Lower lobe of right lung (tissue), 2 donors: ENCODE measurements around the gene POLRMT. TPM values are rescaled to one million over a fixed set of nuclear protein-coding genes. Genes with fewer than 3 reads are reported as not detected.
"Not testable (repeated sequence)": the region's sequence is repeated elsewhere in the genome, so short reads cannot be mapped to it uniquely, and the experiment has no call there.

Experiments used
- ATAC-seq, 2 donors: fragments of 200-7000 bp; cut with Tn5 transposase; one replicate each; pipeline ENCODE4 v1.9.1; 2020 to 2022; ENCODE audit warnings: mild to moderate bottlenecking in 2 of 2, moderate library complexity in 2 of 2
- DNase-seq: peaks from one replicate; pipeline ENCODE4 v3.0.0-alpha.2; 2020
- H3K27ac ChIP-seq: fragments of 200-600 bp; one replicate; pipeline ENCODE4 v1.8.0; 2022
- H3K27me3 ChIP-seq: fragments of 200-600 bp; one replicate; pipeline ENCODE4 v1.8.0; 2022; ENCODE audit warnings: low read depth
- H3K36me3 ChIP-seq: fragments of 200-600 bp; one replicate; pipeline ENCODE4 v1.8.0; 2022; ENCODE audit warnings: mild to moderate bottlenecking
- H3K4me1 ChIP-seq: fragments of 200-600 bp; one replicate; pipeline ENCODE4 v1.8.0; 2022
- H3K4me3 ChIP-seq: fragments of 200-600 bp; one replicate; pipeline ENCODE4 v1.8.0; 2022; ENCODE audit warnings: mild to moderate bottlenecking
- H3K9me3 ChIP-seq: fragments of 200-600 bp; one replicate; pipeline ENCODE4 v1.8.0; 2022
- intact Hi-C: fragments of 100-400 bp; cut with DNase I; formaldehyde crosslinking; loops from one replicate; pipeline ENCODE4 v1.11.0; 2022
- total RNA-seq: library from RNA; stranded (reverse); fragmentation: NEBNext Ultra II Directional; extraction: Animal tissue kit (Norgen Biotek cat#: 25700); gene quantifications from one replicate; pipeline ENCODE4 v1.2.1, GENCODE V29; 2021
- TF ChIP-seq, protein P1 (sequence below): fragments of 200-600 bp; IDR thresholded peaks from one replicate; pipeline ENCODE4 v1.8.0; 2022; ENCODE audit warnings: antibody characterized with exemption, mild to moderate bottlenecking
- donor health status: DM: no; HTN: yes; CAD: no; lungs with severe emphysema.

Gene POLRMT
- total RNA-seq, 1 donor from 2014 or later, result 42.5 TPM

DNA sequence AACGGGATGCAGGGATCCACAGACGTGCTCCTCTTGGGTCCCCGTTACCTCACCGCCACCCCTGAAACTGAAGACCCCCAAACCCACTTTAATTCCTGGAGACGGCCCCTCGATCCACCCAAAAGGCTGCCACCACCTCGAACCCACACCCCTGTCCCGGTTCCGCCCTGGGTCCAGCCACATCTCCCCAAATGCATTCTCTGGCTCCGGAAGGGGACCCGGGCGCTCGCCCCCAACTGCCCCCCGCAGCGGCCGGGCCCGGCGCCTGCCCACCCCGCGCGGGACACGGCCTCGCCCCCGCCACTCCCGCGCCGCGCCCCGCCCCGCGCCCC is 42.6 kb upstream of the POLRMT start:
- H3K27me3 ChIP-seq, result peaks cover 13% of the 10 kb centered on the region
- ATAC-seq (no peak), DNase-seq (no peak)
- TF ChIP-seq, protein P1, sequence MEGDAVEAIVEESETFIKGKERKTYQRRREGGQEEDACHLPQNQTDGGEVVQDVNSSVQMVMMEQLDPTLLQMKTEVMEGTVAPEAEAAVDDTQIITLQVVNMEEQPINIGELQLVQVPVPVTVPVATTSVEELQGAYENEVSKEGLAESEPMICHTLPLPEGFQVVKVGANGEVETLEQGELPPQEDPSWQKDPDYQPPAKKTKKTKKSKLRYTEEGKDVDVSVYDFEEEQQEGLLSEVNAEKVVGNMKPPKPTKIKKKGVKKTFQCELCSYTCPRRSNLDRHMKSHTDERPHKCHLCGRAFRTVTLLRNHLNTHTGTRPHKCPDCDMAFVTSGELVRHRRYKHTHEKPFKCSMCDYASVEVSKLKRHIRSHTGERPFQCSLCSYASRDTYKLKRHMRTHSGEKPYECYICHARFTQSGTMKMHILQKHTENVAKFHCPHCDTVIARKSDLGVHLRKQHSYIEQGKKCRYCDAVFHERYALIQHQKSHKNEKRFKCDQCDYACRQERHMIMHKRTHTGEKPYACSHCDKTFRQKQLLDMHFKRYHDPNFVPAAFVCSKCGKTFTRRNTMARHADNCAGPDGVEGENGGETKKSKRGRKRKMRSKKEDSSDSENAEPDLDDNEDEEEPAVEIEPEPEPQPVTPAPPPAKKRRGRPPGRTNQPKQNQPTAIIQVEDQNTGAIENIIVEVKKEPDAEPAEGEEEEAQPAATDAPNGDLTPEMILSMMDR, result no peak
- H3K27ac ChIP-seq, result no peak overlapping the region
- H3K36me3 ChIP-seq, result no peaks in the 10 kb centered on the region
- no peaks in the 10 kb centered on the region for H3K9me3 ChIP-seq
- H3K4me3 ChIP-seq, result peak overlapping the region; percentile 57
- intact Hi-C loops, result no loop called here
- peaks cover 34% of the 10 kb centered on the region for H3K4me1 ChIP-seq

DNA sequence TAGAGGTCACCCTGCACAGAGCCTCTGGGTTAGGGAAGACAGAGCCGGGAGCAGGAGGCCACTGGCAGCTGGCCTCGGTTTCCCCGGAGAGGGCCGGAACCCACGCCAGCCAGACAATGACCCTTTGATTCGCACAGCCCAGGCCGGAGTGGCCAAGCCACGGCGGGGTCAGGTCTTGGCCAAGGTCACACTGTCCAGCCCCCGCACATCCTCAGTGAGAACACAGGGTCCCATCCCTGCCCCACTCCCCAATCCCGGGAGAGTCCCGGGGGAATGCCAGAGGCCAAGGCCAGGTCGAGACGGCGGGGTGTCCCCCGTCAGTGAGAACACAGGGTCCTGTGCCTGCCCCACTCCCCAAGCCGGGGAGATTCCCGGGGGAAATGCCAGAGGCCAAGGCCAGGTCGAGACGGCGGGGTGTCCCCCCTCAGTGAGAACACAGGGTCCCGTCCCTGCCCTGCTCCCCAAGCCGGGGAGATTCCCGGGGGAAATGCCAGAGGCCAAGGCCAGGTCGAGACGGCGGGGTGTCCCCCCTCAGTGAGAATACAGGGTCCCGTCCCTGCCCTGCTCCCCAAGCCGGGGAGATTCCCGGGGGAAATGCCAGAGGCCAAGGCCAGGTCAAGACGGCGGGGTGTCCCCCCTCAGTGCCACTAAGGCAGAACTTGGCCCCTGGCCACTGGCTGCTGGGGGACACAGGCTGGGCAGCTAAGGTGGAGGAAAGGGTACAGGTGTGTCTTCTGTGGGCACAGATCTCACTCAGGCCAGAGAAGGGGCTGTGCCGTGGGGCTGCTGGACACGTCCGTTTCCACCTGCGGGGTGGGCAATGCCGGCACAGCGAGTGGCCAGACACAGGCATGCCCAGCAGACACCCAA is 41.2 kb upstream of the POLRMT start:
- H3K4me1 ChIP-seq, result peaks cover 32% of the 10 kb centered on the region
- TF ChIP-seq, protein P1, result no peak
- no peaks in the 10 kb centered on the region for H3K36me3 ChIP-seq
- ATAC-seq (no peak), DNase-seq (no peak)
- H3K27me3 ChIP-seq, result peaks cover 13% of the 10 kb centered on the region
- intact Hi-C loops, result no loop called here
- H3K27ac ChIP-seq, result no peak overlapping the region
- no peaks in the 10 kb centered on the region for H3K9me3 ChIP-seq
- no peak overlapping the region for H3K4me3 ChIP-seq

- H3K9me3 ChIP-seq, result no peaks in the 10 kb centered on the region
- intact Hi-C loops, result no loop called here
- no peaks in the 10 kb centered on the region for H3K36me3 ChIP-seq
- H3K4me1 ChIP-seq, result peaks cover 1% of the 10 kb centered on the region
- ATAC-seq (no peak), DNase-seq (no peak)
- TF ChIP-seq, protein P1, result no peak
- peaks cover 6% of the 10 kb centered on the region for H3K27me3 ChIP-seq
- H3K4me3 ChIP-seq, result no peak overlapping the region
- no peak overlapping the region for H3K27ac ChIP-seq
These were observed 37.3 kb upstream of the POLRMT start for GRCh38 chr19:670609-671075.

DNA sequence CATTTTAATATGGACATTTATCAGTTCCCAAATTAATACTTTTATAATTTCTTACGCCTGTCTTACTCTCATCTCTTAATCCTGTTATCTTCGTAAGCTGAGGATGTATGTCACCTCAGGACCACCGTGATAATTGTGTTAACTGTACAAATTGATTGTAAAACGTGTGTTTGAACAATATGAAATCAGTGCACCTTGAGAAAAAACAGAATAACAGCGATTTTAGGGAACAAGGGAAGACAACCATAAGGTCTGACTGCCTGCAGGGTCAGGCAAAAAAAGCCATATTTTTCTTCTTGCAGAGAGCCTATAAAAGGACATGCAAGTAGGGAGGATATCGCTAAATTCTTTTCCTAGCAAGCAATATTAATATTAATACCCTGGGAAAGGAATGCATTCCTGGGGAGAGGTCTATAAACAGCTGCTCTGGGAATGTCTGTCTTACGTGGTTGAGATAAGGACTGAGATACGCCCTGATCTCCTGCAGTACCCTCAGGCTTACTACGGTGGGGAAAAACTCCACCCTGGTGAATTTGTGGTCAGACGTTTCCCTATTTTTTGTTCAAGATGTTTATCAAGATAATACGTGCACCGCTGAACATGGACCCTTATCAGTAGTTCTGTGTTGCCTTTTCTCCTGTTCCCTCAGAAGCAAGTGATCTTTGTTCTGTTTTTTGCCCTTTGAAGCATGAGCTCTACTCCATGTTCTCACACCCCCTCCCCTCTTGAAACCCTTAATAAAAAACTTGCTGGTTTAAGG is 35.5 kb upstream of the POLRMT start:
- H3K9me3 ChIP-seq, ATAC-seq, DNase-seq, H3K27ac ChIP-seq, H3K4me3 ChIP-seq, H3K27me3 ChIP-seq, H3K36me3 ChIP-seq: not testable (repeated sequence)
- intact Hi-C loops, result loop anchor here (5.0 kb wide), 1 partner anchor 63 kb away; no protein-coding TSS in a partner anchor
- peaks cover 14% of the 10 kb centered on the region for H3K4me1 ChIP-seq

GRCh38 chr19:666985-667573 is 33.7 kb upstream of the POLRMT start:
- peaks cover 19% of the 10 kb centered on the region for H3K4me1 ChIP-seq
- not testable (repeated sequence) for H3K4me3 ChIP-seq, H3K9me3 ChIP-seq, H3K36me3 ChIP-seq, H3K27ac ChIP-seq, H3K27me3 ChIP-seq, DNase-seq, ATAC-seq
- intact Hi-C loops, result loop anchor here (5.0 kb wide), 1 partner anchor 65 kb away; no protein-coding TSS in a partner anchor

DNA sequence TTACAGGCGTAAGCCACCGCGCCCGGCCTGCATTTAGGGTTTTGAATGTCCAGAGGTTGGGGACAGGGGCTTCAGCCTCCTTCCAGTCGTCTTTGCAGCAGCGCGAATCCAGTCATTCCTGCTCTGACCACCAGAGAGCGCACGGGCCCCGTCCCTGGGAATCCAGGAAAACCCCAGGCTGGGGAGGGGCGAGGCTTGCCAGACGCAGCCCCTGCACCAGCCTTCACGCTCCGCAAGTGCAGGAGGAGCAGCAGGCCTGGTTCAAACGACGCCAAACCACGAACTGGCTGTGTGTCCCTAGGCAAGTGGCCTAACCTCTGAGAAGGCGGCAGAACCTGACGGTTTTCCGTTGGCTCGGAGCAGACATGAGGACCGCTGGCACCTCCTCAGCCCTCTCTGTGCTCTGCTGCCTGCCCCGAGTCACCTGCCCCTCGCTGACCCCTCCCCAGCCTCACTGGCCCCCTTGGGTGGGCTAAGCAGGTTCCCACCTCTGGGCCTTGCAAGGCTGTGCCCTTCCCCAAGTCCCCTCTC is 31.6 kb upstream of the POLRMT start:
- TF ChIP-seq, protein P1, result peak; percentile 92
- peak overlapping the region; percentile 53 for H3K27ac ChIP-seq
- H3K27me3 ChIP-seq, result no peaks in the 10 kb centered on the region
- DNase-seq, result peak; percentile 86
- peak overlapping the region; percentile 34 for H3K4me3 ChIP-seq
- peaks cover 39% of the 10 kb centered on the region for H3K4me1 ChIP-seq
- H3K36me3 ChIP-seq, result no peaks in the 10 kb centered on the region
- H3K9me3 ChIP-seq, result no peaks in the 10 kb centered on the region
- intact Hi-C loops, result loop anchor here (5.0 kb wide), 1 partner anchor 67 kb away; no protein-coding TSS in a partner anchor
- ATAC-seq, result peak; percentile 59 to 63
